ENCODE data around the gene C2orf81.

DNA sequence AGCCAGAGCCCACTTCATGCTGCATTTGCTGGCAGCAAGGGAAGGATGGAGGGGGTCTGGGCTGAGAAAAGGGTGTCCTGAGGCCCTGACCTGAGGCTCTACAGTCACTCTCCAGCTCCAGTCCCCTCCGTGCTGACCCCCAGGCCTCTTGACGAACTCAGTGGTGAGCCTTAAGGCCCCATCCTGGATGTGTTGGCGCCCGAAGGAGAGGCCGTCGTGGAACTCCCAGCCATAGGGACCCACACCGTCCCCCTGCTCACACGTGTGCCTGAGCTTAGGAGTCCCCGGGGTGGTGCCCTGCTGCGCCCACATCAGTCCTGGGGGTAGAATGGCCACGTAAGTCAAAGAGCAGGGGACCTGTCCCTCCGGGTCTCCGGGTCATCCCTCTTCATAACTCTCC lies 43.0 kb upstream of the C2orf81 start:
- TF ChIP-seq POLR2A (IDR thresholded peaks at IDR 0.05): no peak
- TF ChIP-seq, protein P1, sequence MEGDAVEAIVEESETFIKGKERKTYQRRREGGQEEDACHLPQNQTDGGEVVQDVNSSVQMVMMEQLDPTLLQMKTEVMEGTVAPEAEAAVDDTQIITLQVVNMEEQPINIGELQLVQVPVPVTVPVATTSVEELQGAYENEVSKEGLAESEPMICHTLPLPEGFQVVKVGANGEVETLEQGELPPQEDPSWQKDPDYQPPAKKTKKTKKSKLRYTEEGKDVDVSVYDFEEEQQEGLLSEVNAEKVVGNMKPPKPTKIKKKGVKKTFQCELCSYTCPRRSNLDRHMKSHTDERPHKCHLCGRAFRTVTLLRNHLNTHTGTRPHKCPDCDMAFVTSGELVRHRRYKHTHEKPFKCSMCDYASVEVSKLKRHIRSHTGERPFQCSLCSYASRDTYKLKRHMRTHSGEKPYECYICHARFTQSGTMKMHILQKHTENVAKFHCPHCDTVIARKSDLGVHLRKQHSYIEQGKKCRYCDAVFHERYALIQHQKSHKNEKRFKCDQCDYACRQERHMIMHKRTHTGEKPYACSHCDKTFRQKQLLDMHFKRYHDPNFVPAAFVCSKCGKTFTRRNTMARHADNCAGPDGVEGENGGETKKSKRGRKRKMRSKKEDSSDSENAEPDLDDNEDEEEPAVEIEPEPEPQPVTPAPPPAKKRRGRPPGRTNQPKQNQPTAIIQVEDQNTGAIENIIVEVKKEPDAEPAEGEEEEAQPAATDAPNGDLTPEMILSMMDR (IDR thresholded peaks at IDR 0.05): no peak

Data from lower leg skin (tissue), 3 donors.